Endodermal cell (in vitro differentiated cells): ENCODE data around the gene RGS6. TPM values are rescaled to one million over a fixed set of nuclear protein-coding genes. Genes with fewer than 3 reads are reported as not detected.

ENCODE experiments used
- DNase-seq: peaks from one replicate; pipeline ENCODE4 v3.0.0-alpha.2; 2017
- H3K27ac ChIP-seq: 2 replicates; pipeline ENCODE4 v1.5.1; 2013; ENCODE audit warnings: mild to moderate bottlenecking, low read depth, low read length, moderate library complexity
- H3K27me3 ChIP-seq: 2 replicates; pipeline ENCODE4 v1.6.1; 2013; ENCODE audit warnings: mild to moderate bottlenecking, low read length, moderate library complexity; ENCODE audit not compliant: insufficient read depth, control insufficient read depth, poor library complexity, severe bottlenecking
- H3K36me3 ChIP-seq: 2 replicates; pipeline ENCODE4 v1.7.0; 2013; ENCODE audit warnings: mild to moderate bottlenecking, low read length, moderate library complexity; ENCODE audit not compliant: control insufficient read depth, insufficient read depth
- H3K4me1 ChIP-seq: one replicate; pipeline ENCODE4 v1.7.0; 2013; ENCODE audit warnings: low read length; ENCODE audit not compliant: control insufficient read depth, insufficient read depth
- H3K4me3 ChIP-seq: 2 replicates; pipeline ENCODE4 v1.5.1; 2013; ENCODE audit warnings: mild to moderate bottlenecking, low read length, moderate library complexity
- H3K9ac ChIP-seq: 2 replicates; pipeline ENCODE4 v1.6.1; 2013; ENCODE audit warnings: mild to moderate bottlenecking, low read length, moderate library complexity; ENCODE audit not compliant: poor library complexity, severe bottlenecking; ENCODE audit errors: extremely low read depth
- H3K9me3 ChIP-seq: 2 replicates; pipeline ENCODE4 v1.6.1; 2013; ENCODE audit warnings: mild to moderate bottlenecking, low read length, moderate library complexity; ENCODE audit not compliant: control insufficient read depth
- H3K27ac Mint-ChIP-seq: 2 replicates; pipeline ENCODE4 v1.8.0; 2020; ENCODE audit warnings: mixed read lengths
- H3K27me3 Mint-ChIP-seq: 2 replicates; pipeline ENCODE4 v1.8.0; 2021; ENCODE audit warnings: mild to moderate bottlenecking, mixed read lengths; ENCODE audit not compliant: insufficient read depth
- H3K36me3 Mint-ChIP-seq: 2 replicates; pipeline ENCODE4 v1.8.0; 2020; ENCODE audit warnings: low read depth, mixed read lengths
- H3K4me1 Mint-ChIP-seq: 2 replicates; pipeline ENCODE4 v1.8.0; 2020; ENCODE audit warnings: mixed read lengths
- H3K4me3 Mint-ChIP-seq: 2 replicates; pipeline ENCODE4 v1.8.0; 2020; ENCODE audit warnings: mild to moderate bottlenecking, moderate library complexity, mixed read lengths
- H3K9me3 Mint-ChIP-seq: 2 replicates; pipeline ENCODE4 v1.8.0; 2020; ENCODE audit warnings: mild to moderate bottlenecking, mixed read lengths
- WGBS, 2 experiments: methylation state at CpG; one replicate each; pipeline versions ENCODE4 v1.1.5 to v1.1.7; 2013; ENCODE audit warnings: missing lambda C conversion rate in 2 of 2, mixed read lengths in 1 of 2; ENCODE audit not compliant: insufficient coverage in 1 of 2, insufficient read length in 1 of 2; 5-methylcytosine and 5-hydroxymethylcytosine counted together
- total RNA-seq, 2 donors: library from RNA; stranded (reverse); fragmentation: NEBNext Ultra II Directional in 1 of 2; extraction: Animal tissue kit (Norgen Biotek cat#: 25700) in 1 of 2; gene quantifications; 2 replicates in 1 of 2; 3 replicates in 1 of 2; pipeline ENCODE4 v1.2.1, GENCODE V29; 2021
- TF ChIP-seq, protein P1 (sequence below): fragments of 200-600 bp; sonication (generic); conservative IDR thresholded peaks from 2 replicates; pipeline ENCODE4 v1.5.0; 2021; ENCODE audit warnings: antibody characterized with exemption, mild to moderate bottlenecking

Gene RGS6
- total RNA-seq, 2 donors from 2014 or later: 10.1 to 16.3 TPM

DNA sequence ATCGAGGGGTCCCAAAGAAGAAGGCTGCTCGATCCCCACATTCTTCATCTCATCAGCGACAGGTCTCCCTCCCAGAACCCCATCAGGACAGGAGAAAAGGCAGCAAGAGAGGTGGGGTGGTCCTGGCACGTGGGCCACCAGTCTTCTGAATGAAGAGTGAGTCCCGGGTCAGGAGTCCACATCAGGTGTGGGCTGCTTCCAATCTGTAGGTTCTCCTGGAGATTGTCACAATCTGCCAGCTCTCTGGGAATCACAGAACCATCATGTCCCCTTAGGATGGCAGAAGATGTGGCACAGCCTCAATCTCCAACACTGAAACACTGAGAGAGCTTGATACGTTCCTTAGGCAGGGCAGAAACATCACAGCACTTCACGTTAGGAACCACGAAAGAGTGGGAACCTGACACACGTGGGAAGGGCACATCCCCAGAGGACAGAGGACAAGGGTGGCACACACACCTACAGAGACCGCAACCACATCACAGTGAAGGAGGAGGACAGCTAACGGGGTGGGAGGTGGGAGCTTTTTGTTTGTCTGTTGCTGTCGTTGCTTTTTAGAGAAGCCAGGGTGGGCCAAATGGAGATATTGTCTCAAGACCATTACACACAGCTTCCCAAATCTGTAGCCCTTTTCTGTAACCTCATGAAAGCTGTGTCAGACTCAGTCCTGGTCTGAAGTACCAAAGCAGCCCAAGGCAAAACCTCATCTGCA lies 677.1 kb downstream of the RGS6 start:
- no peak overlapping the region for H3K27ac ChIP-seq

DNA sequence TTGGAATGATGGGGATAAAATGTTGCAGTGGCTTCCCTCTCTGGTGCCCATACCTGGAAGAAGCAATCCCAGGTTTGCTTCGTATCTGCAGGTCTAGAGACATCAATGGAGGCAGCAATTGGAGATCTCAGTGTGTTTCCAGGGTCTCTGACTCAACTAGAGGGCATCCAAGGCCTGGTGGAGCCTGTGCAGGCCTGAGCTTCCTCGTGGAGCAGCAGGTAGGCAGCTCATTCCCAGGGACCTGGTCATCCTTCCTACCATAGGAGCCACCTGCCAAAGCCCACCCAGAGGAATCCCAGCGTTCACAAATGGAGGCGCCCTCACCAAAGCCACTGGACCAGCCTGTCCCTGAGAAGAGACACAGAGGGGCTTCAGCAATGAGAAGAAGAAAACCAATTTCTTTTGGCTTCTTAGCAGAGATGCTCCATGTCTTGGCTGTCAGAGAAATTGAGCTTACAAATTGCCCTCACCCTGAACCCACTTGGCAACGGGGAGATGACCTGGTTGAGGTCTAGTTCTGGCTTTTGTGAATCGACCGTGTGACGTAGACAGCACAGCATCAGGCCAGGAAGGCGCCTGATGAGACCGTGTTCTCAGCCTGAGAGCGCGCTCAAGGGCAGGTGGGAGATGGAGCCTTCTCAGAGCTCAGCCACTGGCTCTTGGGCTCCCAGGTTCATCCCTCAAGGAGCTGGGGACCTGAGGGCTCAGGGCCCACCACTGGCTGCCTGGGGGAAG lies 678.0 kb downstream of the RGS6 start:
- Histone ChIP-seq H3K27me3 (no peaks in the 10 kb centered on the region), H3K27ac (no peak overlapping the region), H3K36me3 (no peaks in the 10 kb centered on the region), H3K9ac (no peak overlapping the region), H3K4me3 (no peak overlapping the region), H3K4me1 (no peaks in the 10 kb centered on the region), H3K9me3 (no peaks in the 10 kb centered on the region)
- no peaks in the 10 kb centered on the region for H3K36me3 Mint-ChIP-seq
- H3K4me1 Mint-ChIP-seq: no peaks in the 10 kb centered on the region
- DNase-seq: peak; percentile 20
- H3K27me3 Mint-ChIP-seq: peaks cover 5% of the 10 kb centered on the region
- WGBS, 2 experiments: 90 to 93% methylated on average over 9 to 12 of the region's 12 CpGs
- TF ChIP-seq, protein P1, sequence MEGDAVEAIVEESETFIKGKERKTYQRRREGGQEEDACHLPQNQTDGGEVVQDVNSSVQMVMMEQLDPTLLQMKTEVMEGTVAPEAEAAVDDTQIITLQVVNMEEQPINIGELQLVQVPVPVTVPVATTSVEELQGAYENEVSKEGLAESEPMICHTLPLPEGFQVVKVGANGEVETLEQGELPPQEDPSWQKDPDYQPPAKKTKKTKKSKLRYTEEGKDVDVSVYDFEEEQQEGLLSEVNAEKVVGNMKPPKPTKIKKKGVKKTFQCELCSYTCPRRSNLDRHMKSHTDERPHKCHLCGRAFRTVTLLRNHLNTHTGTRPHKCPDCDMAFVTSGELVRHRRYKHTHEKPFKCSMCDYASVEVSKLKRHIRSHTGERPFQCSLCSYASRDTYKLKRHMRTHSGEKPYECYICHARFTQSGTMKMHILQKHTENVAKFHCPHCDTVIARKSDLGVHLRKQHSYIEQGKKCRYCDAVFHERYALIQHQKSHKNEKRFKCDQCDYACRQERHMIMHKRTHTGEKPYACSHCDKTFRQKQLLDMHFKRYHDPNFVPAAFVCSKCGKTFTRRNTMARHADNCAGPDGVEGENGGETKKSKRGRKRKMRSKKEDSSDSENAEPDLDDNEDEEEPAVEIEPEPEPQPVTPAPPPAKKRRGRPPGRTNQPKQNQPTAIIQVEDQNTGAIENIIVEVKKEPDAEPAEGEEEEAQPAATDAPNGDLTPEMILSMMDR: no peak
- H3K27ac Mint-ChIP-seq: no peak overlapping the region
- no peaks in the 10 kb centered on the region for H3K9me3 Mint-ChIP-seq
- no peak overlapping the region for H3K4me3 Mint-ChIP-seq

More for the DNA sequence above, 677.1 kb downstream of the RGS6 start:
- H3K9me3 Mint-ChIP-seq: no peaks in the 10 kb centered on the region
- Histone ChIP-seq H3K4me1 (no peaks in the 10 kb centered on the region), H3K36me3 (no peaks in the 10 kb centered on the region), H3K9ac (no peak overlapping the region), H3K27me3 (no peaks in the 10 kb centered on the region), H3K4me3 (no peak overlapping the region), H3K9me3 (no peaks in the 10 kb centered on the region)
- peaks cover 5% of the 10 kb centered on the region for H3K27me3 Mint-ChIP-seq
- TF ChIP-seq, protein P1: no peak
- no peaks in the 10 kb centered on the region for H3K4me1 Mint-ChIP-seq
- no peak overlapping the region for H3K27ac Mint-ChIP-seq
- no peaks in the 10 kb centered on the region for H3K36me3 Mint-ChIP-seq
- DNase-seq: peak; percentile 30
- H3K4me3 Mint-ChIP-seq: no peak overlapping the region
- 89 to 91% methylated on average over 7 to 11 of the region's 12 CpGs for WGBS, 2 experiments

DNA sequence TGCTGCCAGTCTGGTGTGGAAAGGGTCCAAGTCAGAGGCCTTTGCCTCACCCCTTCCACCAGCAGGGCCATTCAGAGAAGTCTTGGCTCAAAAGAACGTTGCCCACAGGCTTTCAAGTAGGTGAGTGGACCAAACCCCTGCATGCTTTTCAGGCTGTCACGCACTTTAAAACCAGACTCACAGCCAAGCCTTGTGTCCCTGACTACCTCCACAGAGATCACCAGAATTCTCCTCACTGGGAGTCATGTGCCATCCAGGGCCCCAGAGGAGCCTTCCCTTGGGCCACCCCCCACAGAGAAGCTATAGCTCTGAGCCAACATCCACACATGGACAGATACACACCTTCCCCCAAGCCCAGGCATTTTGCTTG lies 678.6 kb downstream of the RGS6 start:
- DNase-seq: peak; percentile 24
- H3K4me3 Mint-ChIP-seq: no peak overlapping the region
- no peaks in the 10 kb centered on the region for H3K36me3 ChIP-seq

More for the DNA sequence above, 678.6 kb downstream of the RGS6 start:
- Mint-ChIP-seq H3K4me1 (no peaks in the 10 kb centered on the region), H3K9me3 (no peaks in the 10 kb centered on the region), H3K27ac (no peak overlapping the region), H3K36me3 (no peaks in the 10 kb centered on the region), H3K27me3 (peaks cover 5% of the 10 kb centered on the region)
- Histone ChIP-seq H3K9ac (no peak overlapping the region), H3K27me3 (no peaks in the 10 kb centered on the region), H3K4me1 (no peaks in the 10 kb centered on the region), H3K9me3 (no peaks in the 10 kb centered on the region), H3K27ac (no peak overlapping the region), H3K4me3 (no peak overlapping the region)
- TF ChIP-seq, protein P1: no peak
- 92% methylated on average over 2 of the region's 2 CpGs; no CpG with 5 or more reads in 1 of the 2 experiments for WGBS, 2 experiments
